Measurements from ENCODE around the gene PRAF2.

The PRAF2 gene

DNA sequence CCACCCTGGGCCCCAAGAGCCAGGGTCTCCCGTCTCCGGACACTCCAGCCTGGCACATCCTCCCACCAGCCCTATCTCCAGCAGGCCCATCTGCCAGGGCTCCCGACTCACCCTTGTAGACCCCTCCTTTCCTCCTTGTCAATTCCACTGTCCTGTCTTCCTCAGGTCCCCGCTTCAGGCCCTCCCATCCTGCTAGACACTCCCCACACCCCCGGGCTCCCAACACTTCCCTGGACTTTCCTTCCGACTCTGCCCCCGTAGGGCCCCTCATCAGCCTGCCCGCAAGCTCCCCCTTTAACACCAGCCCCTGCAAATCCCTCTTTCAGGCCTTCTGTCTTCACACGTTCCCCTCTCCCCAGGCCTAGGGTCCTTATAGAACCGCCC, 1.1 kb downstream of the PRAF2 start:
- no peak for DNase-seq (ENCODE audit: low read depth)

DNA sequence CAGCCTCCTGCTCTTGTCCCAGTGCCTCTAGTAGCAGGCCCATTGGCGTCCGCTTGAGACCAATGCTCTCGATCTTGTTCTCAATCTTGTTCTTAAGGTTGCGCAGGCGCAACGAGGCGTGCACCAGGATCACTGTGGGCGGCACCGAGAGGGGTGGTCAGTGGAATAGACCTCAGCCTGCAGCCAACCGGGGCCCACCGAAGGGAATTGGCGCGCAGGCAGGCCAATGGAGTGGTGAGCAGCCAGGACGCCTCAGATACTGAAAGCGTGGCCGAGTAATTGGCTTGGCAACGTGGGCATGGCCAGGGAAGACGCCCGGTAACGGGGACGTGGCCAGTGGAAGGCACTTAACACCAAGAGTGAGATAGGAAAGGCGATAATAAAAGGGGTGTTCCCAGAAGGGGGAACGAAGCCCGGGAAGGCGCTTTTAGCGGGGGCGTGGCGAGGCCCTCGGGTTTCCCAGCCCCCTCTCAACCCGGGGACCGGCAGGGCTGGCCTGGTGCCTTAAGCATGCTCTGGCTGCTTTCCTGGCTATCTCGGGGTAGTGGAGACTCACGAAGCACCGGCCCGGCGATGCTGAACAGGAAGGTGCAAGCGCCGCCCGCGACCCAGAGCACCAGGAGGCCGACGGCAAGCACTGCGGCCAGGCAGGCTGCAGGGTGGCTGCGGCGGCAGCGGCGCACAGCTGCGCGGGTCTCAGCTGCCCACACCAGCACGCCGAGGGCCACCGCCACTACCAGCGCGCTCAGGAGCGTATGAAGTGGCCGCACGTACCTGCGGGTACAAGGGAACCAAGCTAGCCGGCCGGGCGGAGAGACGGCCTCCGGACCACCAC, 1.7 kb downstream of the PRAF2 start:
- DNase-seq (ENCODE audit: low read depth), result no peak

DNA sequence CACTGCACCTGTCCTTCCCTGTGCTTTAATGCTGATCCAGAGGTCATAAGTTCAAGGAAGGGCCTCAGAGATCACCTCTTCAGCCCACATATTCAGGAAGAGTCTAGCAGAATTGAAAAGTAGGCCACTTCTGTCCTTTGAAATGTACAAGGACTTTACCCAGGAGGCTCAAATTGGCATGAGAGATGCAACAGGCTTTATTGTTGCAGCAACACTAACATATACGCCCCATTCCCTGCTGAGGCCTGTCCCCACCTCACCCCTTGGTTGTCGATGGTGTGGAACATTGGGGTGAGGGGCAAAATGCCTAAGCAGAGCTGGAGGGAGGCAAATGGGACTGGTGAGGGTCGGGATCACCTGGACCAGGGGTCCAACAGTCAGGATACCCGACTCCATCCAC, 2.8 kb downstream of the PRAF2 start:
- no peak for DNase-seq (ENCODE audit: low read depth)

DNA sequence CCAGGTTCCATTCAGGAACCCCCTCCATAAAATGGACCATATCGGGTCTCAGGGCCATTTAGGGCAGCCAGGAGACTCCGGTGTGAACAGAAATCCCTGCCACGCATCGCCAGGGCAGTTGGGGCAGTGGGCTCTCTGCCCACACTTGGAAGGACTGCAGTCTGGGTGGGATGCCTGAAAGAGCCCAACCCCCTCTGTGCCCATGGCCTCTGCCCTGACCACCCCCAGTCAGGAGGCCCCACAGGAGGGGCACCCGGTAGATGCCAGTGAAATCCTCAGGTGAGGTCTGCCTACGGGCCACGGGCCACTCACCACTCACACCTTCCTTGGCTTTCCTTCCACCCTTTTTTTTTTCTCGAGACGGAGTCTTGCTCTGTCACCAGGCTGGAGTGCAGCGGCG, 4.8 kb downstream of the PRAF2 start:
- no peak for DNase-seq (ENCODE audit: low read depth)

DNA sequence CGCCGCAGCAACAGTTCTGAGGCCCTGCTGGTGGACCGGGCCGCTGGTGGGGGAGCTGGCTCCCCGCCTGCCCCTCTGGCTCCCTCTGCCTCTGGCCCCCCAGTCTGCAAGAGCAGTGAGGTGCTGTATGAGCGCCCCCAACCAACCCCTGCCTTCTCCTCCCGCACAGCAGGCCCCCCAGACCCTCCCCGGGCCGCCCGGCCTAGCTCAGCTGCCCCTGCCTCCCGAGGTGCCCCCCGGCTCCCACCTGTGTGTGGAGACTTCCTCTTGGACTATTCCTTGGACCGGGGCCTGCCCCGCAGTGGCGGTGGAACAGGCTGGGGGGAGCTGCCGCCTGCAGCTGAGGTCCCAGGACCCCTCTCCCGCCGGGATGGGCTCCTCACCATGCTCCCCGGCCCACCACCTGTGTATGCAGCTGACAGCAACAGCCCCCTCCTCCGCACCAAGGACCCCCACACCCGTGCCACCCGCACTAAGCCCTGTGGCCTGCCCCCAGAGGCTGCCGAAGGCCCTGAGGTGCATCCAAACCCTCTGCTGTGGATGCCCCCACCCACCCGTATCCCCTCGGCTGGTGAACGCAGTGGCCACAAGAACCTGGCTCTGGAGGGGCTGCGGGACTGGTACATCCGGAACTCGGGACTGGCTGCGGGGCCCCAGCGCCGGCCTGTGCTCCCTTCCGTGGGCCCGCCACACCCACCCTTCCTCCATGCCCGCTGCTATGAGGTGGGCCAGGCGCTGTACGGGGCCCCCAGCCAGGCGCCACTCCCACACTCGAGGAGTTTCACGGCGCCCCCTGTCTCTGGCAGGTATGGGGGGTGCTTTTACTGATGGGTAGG, 6.3 kb downstream of the PRAF2 start:
- DNase-seq (ENCODE audit: low read depth), result no peak

DNA sequence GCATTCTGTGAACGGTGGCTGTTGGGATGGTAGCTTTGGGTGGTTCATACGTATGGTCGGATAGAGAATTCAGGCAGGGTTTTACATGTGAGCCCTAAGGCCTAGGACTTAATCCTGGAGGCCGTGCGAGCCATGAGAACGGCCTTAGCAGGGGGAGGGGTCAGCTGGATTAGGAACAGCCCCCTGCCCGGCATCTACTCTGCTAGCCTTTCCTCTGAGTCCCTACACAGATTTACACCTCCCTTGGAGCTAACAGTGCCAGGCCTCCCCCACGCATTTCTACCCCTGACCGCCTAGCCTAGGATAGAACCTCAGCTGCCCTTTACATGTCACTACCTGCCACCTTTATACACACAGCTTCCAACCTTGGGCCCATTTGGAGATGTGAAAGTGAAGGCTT, 7.1 kb downstream of the PRAF2 start:
- no peak for DNase-seq (ENCODE audit: low read depth)

DNA sequence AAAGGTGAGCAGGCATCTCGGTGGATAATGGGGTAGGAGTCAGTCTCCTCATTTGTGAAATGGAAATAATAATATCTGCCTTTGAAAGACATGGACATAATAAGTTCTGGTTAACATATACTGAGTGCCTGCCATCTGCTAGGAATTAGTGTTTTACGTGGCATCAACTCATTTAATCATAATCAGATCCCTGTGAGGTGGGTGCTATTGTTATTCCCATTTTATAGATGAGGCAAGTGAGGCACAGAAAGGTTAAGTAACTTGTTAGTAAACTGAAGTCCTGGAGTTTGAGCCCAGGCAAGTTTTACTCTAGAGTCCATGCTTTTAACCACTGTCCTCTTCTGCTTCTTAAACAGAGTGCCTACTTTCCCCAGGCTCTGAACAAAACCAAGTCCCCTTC, 7.5 kb downstream of the PRAF2 start:
- no peak for DNase-seq (ENCODE audit: low read depth)

DNA sequence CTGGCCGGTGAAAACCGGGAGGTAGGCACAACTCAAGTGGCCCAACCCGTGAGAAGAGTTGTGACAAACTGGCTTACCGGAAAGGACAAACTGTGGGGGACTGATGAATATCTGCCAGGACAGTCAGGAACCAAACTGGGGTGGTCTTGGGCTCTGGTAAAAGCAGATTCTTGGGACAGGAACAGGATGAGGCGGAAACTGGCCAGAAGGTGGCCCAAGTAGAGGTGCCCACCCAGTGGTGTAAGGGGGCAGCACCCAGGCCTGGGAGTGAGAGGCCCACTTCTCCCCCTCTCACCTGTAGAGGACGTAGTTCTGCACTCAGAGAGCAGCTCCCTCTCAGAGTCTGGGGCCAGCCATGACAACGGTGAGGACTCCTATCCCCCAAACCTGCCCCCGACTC, 9.1 kb downstream of the PRAF2 start:
- DNase-seq (ENCODE audit: low read depth), result no peak

DNA sequence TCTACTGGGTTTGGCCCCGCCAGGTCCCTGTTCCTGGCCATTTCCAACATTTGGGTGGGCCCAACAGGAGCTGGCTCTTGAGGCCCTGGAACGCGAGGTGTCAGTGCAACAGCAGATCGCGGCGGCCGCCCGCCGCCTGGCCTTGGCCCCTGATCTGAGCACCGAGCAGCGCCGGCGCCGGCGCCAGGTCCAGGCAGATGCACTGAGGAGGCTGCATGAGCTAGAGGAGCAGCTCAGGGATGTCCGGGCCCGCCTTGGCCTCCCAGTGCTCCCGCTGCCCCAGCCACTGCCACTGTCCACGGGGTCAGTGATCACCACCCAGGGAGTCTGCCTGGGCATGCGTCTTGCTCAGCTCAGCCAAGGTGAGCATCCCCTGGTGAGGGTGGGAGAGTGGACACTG, 9.5 kb downstream of the PRAF2 start:
- no peak for DNase-seq (ENCODE audit: low read depth)

DNA sequence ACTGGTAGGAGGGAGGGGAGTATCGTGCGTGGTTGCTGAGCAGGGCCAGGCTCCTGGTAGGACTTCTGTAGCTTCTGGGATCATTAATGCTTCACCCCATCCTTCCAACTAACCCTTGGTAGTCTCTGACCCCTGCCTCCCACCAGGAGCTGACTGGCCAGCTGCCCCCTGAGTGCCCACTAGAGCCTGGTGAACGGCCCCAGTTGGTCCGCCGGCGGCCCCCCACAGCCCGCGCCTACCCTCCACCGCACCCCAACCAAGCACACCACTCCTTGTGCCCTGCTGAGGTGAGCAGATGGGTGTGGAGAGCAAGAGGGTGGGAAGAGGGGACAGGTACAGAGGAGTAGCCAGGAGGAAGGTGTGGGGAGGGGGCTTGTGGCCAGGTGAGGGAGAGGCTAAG, 10.1 kb downstream of the PRAF2 start:
- DNase-seq (ENCODE audit: low read depth), result no peak

DNA sequence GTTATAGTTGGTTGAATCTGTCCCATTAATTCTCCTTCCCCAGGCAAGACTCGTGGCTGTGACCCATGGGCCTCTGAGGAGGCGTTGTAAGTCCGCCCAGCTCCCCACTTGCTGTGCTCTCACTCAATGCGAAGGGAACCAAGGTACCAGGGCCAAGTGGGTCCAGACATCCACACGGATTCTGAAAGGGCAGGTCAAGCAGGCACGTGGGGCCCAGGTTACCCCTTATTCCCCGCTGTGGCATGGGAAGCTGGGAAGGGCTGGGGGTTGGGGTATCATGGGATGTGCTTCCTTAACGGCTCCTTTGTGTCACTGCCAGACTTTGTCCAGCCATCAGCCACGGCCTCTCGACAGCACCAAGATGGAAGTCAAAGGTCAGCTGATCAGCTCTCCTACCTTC, 11.9 kb downstream of the PRAF2 start:
- DNase-seq (ENCODE audit: low read depth), result no peak

DNA sequence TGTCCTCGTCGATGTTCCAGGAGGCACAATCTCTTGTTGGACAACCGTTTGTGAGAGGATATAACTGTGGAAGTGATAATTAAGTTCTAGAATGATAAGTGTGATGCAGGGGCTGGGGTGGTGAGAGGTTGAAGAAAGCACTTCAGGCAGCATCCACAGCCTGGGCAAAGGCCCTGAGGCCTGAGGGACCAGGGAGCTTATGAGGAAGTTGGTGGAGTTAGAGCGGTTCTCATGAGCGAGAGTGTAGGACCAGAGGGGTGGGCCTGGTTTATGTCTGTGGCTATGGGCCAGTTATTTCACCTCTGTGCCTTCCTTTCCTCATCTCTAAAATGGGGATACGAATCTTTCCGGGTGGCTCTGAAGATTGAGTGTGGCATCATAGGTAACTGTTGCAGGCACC, 12.3 kb downstream of the PRAF2 start:
- no peak for DNase-seq (ENCODE audit: low read depth)

DNA sequence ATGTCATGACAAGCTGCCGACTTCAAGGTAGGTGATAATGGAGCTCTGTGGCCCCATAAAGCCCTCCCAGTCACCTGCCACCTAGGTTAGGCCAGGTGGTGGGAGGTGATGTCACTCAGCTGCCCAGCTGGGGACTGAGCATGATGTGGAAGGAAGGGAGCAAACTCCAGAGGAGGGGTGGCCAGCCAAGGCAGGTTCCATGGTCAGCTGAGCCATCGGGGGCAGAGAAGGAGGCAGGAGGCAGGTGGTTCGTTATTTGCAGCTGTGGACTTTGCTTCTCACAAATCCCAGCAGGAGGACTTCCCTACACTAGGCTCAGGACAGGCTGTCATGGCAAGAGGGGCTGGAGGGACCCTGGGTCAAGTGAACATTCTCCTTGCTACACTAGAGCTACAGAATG, 12.9 kb downstream of the PRAF2 start:
- no peak for DNase-seq (ENCODE audit: low read depth)

DNA sequence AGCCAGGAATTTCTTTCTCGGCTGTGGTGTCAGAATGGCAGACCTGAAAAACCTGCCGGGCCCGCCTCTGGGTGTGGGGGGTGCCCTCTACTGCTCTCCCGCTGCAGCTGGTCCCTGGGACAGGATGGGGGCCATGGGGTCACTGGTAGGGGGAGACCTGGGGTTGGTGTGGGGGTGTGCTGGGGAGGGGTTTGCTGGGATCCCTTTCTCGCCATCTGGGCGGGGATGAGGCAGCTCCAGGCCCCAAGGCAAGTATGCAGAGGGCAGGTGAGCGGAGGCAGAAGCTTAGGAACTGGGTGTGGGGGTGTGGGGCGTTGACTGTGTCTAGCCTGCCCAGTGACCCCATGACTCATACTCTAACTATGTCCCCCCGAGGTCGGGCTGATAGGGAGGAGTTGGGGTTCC, 14.1 kb downstream of the PRAF2 start:
- no peak for DNase-seq (ENCODE audit: low read depth)

DNA sequence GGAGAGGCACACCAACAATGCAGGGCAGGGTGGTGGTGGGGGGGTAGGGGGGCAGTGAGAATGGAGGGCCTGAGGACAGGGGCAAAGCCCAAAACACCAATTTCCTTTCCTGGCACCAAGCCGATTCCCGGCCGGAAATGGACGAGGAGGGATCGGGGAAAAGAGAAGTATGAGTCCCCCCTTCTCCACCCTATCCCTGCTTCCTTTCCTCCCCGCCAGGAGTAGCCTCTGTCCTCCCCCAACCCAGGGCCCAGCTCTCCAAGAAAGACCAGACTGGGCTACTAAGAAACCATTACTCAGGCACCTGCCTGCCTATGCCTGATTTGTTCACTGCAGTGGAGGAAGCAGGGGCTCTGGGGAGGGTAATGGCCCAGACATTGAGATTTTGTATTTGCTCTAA, 14.6 kb downstream of the PRAF2 start:
- DNase-seq (ENCODE audit: low read depth), result no peak

DNA sequence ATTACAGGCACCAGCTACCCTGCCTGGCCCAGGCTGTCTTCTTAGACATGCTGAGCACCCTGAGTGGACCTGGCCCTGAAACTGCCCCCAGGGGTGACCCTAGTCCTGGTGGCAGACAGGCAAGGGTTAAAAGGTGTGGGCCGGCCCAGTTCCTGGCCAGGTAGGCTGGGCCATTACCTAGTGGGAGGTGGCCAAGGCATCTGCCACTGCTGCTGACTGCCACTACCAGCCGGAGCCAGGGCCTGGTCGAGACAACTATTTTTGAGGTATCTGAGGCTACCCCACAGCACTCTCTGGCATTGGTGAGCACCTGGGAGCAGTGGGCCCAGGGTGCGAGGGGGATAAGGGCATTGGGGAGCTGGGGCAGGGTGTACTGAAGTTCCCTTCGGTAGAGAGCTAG, 15.0 kb downstream of the PRAF2 start, which contains the start of gene CCDC120:
Gene CCDC120, plus strand, starts transcription at position 206 of the 400 bp plus-strand sequence. CDS start 3,043 bp downstream, outside the sequence.
- DNase-seq (ENCODE audit: low read depth), result no peak

DNA sequence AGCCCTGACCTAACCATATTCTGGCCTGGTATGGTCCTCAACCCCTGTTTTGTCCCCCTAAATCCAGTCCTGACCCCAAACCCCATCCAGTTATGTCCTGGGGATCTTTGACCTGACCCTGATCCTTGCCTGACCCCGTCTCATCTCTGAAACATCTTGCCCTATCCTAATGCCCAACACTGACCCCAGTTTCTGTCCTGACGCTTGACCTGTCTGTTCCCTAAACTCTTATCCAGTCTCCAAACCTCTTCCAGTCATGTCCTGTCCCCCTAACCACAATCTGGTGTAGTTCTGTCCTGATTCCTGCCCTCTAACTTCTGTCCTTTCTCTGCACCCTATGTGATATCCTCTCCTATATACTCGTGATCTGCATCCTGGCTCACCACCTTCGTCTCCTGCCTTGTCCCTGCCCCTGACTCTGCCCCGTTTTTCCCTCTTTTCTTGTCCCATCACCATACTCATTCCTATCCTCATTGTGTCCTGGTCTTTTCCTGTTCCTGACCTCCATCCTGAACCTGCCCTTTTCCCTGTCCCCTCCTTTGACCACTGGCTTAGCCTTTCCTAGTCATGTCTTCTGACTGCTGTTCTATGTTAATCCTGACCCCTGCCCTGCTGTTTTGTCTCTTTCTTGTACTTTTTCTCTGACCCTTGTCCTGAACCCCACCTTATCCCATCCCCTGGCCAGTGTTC, 19.6 kb downstream of the PRAF2 start:
- DNase-seq (ENCODE audit: low read depth), result no peak

DNA sequence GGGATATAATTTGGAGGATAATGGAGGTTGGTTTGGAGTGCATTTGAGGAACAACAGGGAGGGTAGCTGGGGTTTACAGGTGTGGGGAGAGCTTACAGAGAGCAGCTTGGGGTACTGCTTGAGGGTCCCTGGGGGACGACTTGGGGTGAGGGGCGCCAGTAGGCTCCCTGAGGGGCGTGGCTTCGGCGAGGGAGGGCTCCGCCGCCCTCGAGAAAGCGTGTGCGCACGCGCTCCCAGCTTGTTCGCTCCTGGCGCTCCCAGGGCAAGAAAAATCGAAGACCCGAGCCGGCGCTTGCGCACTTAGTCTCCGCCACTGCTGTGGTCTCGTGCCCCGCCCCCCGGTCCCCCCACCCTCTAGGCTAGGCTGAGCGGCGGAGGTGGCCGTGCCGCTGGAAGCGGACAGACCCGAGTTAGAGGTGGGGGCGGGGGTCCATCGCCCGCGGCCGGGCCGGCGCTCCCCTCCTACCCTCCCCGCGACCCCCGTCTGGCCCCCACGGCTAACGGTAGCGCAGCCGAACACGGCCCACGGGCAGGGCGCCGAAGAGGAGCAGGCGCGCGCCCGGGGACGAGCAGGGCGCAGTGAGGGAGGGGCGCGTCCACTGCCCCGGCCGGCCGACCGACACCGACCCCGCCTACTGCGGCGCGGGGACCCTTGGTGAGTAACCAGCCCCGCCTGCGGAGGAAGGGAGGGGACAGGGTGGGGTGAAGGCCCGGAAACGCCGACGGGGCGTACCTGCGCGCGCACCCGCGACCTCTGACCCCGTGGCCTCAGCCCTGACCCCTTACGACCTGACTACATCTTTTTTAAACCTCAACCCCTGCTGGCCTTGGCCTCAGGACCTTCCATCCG, 20.4 kb downstream of the PRAF2 start:
- peak; percentile 30 for DNase-seq (ENCODE audit: low read depth)

DNA sequence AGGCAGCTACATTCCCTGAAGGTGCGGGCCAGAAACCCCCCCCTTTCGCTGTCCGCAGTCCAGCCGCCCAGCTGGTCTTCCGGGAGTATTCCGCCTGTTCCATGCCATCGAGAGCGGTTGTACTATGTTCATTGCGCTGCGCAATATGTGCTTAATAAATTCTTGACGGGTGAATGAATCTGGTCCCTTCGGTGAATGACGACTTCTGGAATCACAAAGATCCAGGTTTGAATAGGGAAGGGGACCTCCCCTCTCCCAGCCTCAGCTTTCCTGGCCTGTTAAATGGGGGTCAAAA, 29.9 kb downstream of the PRAF2 start:
- no peak for DNase-seq (ENCODE audit: low read depth)

DNA sequence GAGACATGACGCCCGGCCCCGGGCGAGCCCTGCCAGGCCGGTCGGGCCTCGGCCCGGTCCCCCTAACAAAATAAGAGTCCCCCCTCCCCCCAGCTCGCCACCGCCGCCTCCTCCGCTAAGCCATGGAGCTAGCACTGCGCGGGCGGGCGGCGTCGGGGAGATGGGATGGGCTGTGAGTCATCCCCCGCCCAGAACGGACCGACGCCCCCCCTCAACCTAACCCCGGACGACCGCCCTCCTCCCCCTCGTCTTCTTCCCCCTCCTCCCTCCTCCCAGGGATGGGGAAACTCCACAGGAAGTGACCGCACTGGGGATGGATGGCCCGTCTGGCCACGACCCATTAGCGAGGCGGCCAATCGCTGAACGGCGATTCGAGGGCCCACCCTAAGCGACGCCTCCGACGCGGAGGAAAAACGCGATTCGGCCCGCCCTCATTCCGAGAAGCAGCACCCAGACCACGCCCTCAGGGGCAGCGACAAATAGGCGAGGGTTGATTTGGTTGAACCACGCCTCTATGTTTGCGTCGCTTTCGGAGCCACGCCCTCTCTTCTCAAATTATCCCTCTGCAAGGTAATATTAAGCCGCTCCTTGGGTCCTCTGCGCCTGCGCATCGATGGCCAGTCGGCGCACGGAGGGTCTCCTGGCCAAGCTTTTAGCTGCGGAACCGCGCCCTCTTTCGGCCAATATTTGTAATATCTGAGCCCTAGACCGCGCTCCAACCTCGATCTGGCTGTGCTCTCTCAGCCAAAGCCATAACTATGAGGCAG, 30.4 kb downstream of the PRAF2 start, which contains the start of gene TFE3:
Gene TFE3, minus strand, starts transcription at position 138 of the 767 bp plus-strand sequence. Its CDS starts 131 bp downstream, at position 7.
- peak; percentile 92 for DNase-seq (ENCODE audit: low read depth)

All from T follicular helper cell (primary cell).